Measurements from ENCODE around the gene UNC5A.

- TF ChIP-seq CTCF (IDR thresholded peaks at IDR 0.05) (no peak), POLR2A (IDR thresholded peaks at IDR 0.05) (no peak), POLR2AphosphoS5 (IDR thresholded peaks at IDR 0.05; ENCODE audit: insufficient read depth in 1 of 2, low read depth in 1 of 2) (no peak)
These were observed 111.4 kb downstream of the UNC5A start for GRCh38 chr5:176921714-176922113.
